Amygdala (tissue), 56 donors: ENCODE results near the gene CA7.

Experiments
- DNase-seq, 56 donors: peaks; one replicate each; lab custom pipeline; 2025; lab: John Stamatoyannopoulos, UW

Gene CA7

GRCh38 chr16:66871840-66872239 is 27.6 kb downstream of the CA7 start:
- no peak for DNase-seq

GRCh38 chr16:66872559-66872942 is 28.3 kb downstream of the CA7 start:
- no peak for DNase-seq

- DNase-seq: peak in 55 of 56 donors; percentile 9 to 90 (median 70)
Observed at GRCh38 chr16:66872943-66873684, 28.9 kb downstream of the CA7 start.

- DNase-seq: no peak
Observed at GRCh38 chr16:66873685-66874055, 29.5 kb downstream of the CA7 start.

GRCh38 chr16:66874079-66874775 is 30.0 kb downstream of the CA7 start:
- no peak for DNase-seq

- DNase-seq: peak in 4 of 56 donors; percentile 15 to 31 (median 22)
Observed at GRCh38 chr16:66878067-66878466, 33.9 kb downstream of the CA7 start.

GRCh38 chr16:66880288-66881013 is 36.2 kb downstream of the CA7 start, which contains the start of gene PDP2:
TSS of gene PDP2 (plus strand) at chr16:66880515. CDS start at chr16:66884285, 3,770 bp downstream.
- DNase-seq: peak; percentile 62 to 96 (median 90)

GRCh38 chr16:66881014-66881417 is 36.8 kb downstream of the CA7 start:
- no peak for DNase-seq

GRCh38 chr16:66881560-66881959 is 37.3 kb downstream of the CA7 start:
- no peak for DNase-seq

- no peak for DNase-seq
Observed at GRCh38 chr16:66881964-66882508, 37.8 kb downstream of the CA7 start.

GRCh38 chr16:66882702-66883101 is 38.5 kb downstream of the CA7 start:
- DNase-seq: no peak

GRCh38 chr16:66885491-66885890 is 41.3 kb downstream of the CA7 start:
- no peak for DNase-seq

GRCh38 chr16:66886321-66886720 is 42.1 kb downstream of the CA7 start:
- no peak for DNase-seq

GRCh38 chr16:66886914-66887313 is 42.7 kb downstream of the CA7 start:
- DNase-seq: no peak

- no peak for DNase-seq
Observed at GRCh38 chr16:66888647-66889615, 44.7 kb downstream of the CA7 start.

- no peak for DNase-seq
Observed at GRCh38 chr16:66889622-66890021, 45.4 kb downstream of the CA7 start.

- no peak for DNase-seq
Observed at GRCh38 chr16:66890799-66891198, 46.6 kb downstream of the CA7 start.

GRCh38 chr16:66891360-66891759 is 47.1 kb downstream of the CA7 start:
- DNase-seq: no peak

- no peak for DNase-seq
Observed at GRCh38 chr16:66891797-66892196, 47.6 kb downstream of the CA7 start.

GRCh38 chr16:66894055-66894454 is 49.8 kb downstream of the CA7 start:
- DNase-seq: no peak
